ENCODE measurements around the gene NATD1. TPM values are rescaled to one million over a fixed set of nuclear protein-coding genes. Genes with fewer than 3 reads are reported as not detected.
"Not testable (repeated sequence)": the region's sequence is repeated elsewhere in the genome, so short reads cannot be mapped to it uniquely, and the experiment has no call there.

Gene NATD1
- total RNA-seq, 1 donor from 2014 or later = 1.6 TPM

DNA sequence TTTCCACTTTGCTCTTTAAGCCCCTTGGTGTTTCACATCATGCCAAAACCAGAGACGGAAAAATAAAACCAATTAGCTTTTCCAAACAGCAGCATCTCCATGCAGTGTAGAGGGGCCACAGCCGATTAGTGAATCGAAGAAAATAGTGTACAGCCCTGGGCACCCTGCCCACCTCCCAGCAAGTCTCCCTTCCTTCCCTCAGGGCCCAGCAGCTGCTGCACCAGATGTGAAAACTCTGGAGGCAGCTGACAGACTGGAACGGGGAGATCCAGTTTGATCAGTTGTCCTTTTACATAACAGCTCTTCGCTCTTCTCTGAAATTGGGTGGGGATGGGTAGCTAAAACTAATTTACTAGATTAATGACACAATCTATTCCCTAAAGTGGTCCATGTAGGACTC, 58.5 kb downstream of the NATD1 start:
- Mint-ChIP-seq H3K27ac (no peak overlapping the region), H3K4me1 (ENCODE audit: low read depth) (peaks cover 2% of the 10 kb centered on the region)
- intact Hi-C loops (cut with micrococcal nuclease) = no loop called here

DNA sequence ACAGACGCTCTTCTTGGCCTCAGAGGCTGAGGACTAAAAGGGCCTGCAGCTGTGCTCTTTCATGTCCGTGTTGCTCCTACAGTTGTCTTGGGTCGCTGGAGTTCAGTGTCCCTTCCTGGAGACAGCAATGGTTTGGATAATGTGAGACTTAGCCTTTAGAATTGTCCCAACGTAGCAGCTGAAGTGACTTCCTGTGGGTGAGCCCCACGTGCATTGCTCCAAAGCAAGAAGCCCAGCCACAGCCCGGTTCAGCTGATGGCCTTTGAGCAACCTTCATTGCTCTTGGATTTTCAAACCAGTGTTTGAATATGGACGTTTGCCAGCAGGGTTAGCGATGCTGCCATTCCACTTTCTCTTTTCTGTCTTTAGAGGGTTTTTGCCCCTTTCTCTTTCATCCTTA, 59.0 kb downstream of the NATD1 start:
- Mint-ChIP-seq H3K27me3 (ENCODE audit: low read depth) (no peaks in the 10 kb centered on the region), H3K27ac (no peak overlapping the region), H3K36me3 (ENCODE audit: low read depth) (peaks cover 37% of the 10 kb centered on the region), H3K4me3 (ENCODE audit: low read depth) (no peak overlapping the region), H3K4me1 (ENCODE audit: low read depth) (peaks cover 2% of the 10 kb centered on the region), H3K9me3 (no peaks in the 10 kb centered on the region)
- DNase-seq (ENCODE audit: low spot score) = no peak
- intact Hi-C loops (cut with micrococcal nuclease) = no loop called here

More for the DNA sequence above, 58.5 kb downstream of the NATD1 start:
- peaks cover 37% of the 10 kb centered on the region for H3K36me3 Mint-ChIP-seq (ENCODE audit: low read depth)
- H3K9me3 Mint-ChIP-seq = no peaks in the 10 kb centered on the region
- no peak for DNase-seq (ENCODE audit: low spot score)
- H3K27me3 Mint-ChIP-seq (ENCODE audit: low read depth) = no peaks in the 10 kb centered on the region
- H3K4me3 Mint-ChIP-seq (ENCODE audit: low read depth) = no peak overlapping the region

DNA sequence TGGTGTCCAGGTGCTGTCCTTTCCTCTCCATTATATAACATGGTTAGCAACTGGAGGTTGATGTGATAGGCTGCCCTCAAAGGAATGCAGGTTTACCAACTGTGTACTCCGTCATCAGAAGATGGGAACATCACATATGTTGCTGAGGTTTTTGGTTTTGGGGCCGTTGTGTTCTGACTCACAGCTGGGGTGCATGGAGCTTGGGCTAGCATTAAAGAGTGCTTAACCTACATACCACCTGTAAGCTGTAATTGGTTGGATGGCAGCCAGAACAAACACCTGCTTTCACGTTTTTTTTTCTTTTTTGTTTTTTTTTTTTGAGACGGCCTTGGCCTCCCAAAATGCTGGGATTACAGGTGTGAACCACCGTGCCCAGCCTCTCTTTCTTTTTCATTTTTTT, 60.2 kb downstream of the NATD1 start:
- no peak for DNase-seq (ENCODE audit: low spot score)
- intact Hi-C loops (cut with micrococcal nuclease) = no loop called here
- Mint-ChIP-seq H3K4me1 (ENCODE audit: low read depth) (peaks cover 2% of the 10 kb centered on the region), H3K27me3 (ENCODE audit: low read depth) (no peaks in the 10 kb centered on the region), H3K36me3 (ENCODE audit: low read depth) (peaks cover 29% of the 10 kb centered on the region), H3K4me3 (ENCODE audit: low read depth) (no peak overlapping the region), H3K27ac (no peak overlapping the region), H3K9me3 (no peaks in the 10 kb centered on the region)

DNA sequence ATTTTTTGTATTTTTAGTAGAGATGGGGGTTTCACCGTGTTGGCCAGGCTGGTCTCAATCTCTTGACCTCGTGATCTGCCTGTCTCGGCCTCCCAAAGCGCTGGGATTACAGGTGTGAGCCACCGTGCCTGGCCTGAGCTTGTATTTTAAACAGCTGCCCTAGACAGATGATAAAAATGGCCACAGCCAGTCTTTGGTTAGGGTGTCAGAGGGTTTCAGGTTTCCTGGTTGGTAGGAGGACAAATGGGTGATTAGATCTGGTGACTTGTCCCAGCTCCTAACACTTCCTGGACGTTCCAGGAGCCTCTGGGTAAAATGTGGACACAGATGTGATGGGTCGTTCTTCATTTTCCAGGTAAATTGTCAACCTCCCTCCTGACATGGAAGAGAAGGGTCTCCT, 60.8 kb downstream of the NATD1 start:
- intact Hi-C loops (cut with micrococcal nuclease) = not testable (repeated sequence)

DNA sequence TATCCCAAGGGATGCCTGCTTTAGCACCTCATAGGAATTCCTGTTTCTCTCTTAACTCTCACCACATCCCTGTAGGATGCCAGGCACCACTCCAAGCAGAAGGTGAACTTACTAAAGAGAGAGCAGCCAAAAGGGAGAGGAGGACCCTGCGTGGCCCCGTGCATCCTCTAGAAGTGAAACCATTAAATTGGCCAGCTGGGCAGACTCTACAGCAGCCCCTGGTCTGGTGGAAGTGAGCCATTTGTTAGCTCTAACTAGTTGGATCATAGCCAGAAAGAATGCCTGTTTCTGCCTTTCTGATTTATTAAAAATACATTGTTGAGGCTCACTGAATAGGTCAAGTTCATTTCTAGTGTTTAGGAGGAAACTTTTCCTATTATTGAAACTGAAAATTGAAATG, 61.5 kb downstream of the NATD1 start:
- no peak for DNase-seq (ENCODE audit: low spot score)
- no peaks in the 10 kb centered on the region for H3K27me3 Mint-ChIP-seq (ENCODE audit: low read depth)
- intact Hi-C loops (cut with micrococcal nuclease) = no loop called here
- no peak overlapping the region for H3K27ac Mint-ChIP-seq
- no peaks in the 10 kb centered on the region for H3K9me3 Mint-ChIP-seq
- peaks cover 2% of the 10 kb centered on the region for H3K4me1 Mint-ChIP-seq (ENCODE audit: low read depth)
- H3K36me3 Mint-ChIP-seq (ENCODE audit: low read depth) = peaks cover 17% of the 10 kb centered on the region
- no peak overlapping the region for H3K4me3 Mint-ChIP-seq (ENCODE audit: low read depth)

More for the DNA sequence above, 60.8 kb downstream of the NATD1 start:
- H3K27me3 Mint-ChIP-seq (ENCODE audit: low read depth); H3K4me3 Mint-ChIP-seq (ENCODE audit: low read depth); H3K9me3 Mint-ChIP-seq; DNase-seq (ENCODE audit: low spot score); H3K4me1 Mint-ChIP-seq (ENCODE audit: low read depth); H3K27ac Mint-ChIP-seq: not testable (repeated sequence)
- H3K36me3 Mint-ChIP-seq (ENCODE audit: low read depth) = peaks cover 23% of the 10 kb centered on the region

DNA sequence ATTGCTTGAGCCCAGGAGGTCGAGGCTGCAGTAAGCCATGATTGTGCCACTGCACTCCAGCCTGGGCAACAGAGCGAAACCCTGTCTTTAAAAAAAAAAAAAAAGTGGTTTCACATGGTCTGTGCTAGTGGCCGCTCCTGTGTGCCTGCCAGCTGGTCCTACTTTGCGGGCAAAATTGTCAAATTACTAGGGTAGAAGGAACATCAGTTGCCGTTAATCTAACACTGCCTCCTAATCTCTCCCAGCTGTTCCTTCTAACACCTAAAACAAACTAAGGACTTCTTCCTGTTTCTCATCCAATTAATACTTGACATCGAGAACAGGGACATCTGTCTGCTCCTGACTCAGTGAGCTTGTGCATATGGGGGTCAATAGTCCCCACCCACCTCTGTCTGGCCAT, 63.1 kb downstream of the NATD1 start:
- Mint-ChIP-seq H3K36me3 (ENCODE audit: low read depth) (peaks cover 19% of the 10 kb centered on the region), H3K27ac (no peak overlapping the region), H3K4me1 (ENCODE audit: low read depth) (peaks cover 2% of the 10 kb centered on the region), H3K4me3 (ENCODE audit: low read depth) (no peak overlapping the region), H3K27me3 (ENCODE audit: low read depth) (no peaks in the 10 kb centered on the region), H3K9me3 (no peaks in the 10 kb centered on the region)
- intact Hi-C loops (cut with micrococcal nuclease) = no loop called here
- no peak for DNase-seq (ENCODE audit: low spot score)

DNA sequence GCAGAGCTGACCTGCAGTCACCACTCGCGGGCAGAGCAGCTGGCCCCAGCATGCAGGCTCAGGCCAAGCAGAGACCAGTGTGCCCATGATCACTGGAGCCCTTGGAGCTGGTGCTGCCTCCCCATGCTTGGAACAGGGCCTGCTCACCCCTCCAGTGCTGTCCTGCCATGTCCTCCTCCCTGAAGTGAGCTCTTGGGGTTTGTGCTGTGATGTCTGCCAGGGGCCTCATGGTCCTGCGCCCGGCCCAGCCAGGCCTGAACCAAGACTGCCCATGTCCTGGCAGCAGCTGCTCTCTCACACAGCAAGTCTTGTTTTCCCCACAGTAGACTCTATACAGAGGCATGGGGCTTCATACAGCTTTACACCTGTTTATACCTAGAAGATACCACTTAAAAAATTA, 63.8 kb downstream of the NATD1 start:
- H3K4me3 Mint-ChIP-seq (ENCODE audit: low read depth) = no peak overlapping the region
- intact Hi-C loops (cut with micrococcal nuclease) = no loop called here
- no peak overlapping the region for H3K27ac Mint-ChIP-seq
- H3K27me3 Mint-ChIP-seq (ENCODE audit: low read depth) = no peaks in the 10 kb centered on the region
- no peaks in the 10 kb centered on the region for H3K9me3 Mint-ChIP-seq
- DNase-seq (ENCODE audit: low spot score) = no peak
- peaks cover 23% of the 10 kb centered on the region for H3K36me3 Mint-ChIP-seq (ENCODE audit: low read depth)
- peaks cover 2% of the 10 kb centered on the region for H3K4me1 Mint-ChIP-seq (ENCODE audit: low read depth)

Other genes with a start within 250 kb of the NATD1 start
- gene USP22, start 210.4 kb downstream of the NATD1 start, total RNA-seq = 147 and 167 TPM in 2 replicates
- 17.7 and 19.4 TPM in 2 replicates for gene DHRS7B, start 126.4 kb downstream of the NATD1 start, total RNA-seq
- gene TMEM11, start 39.2 kb downstream of the NATD1 start, total RNA-seq = 27.1 and 30.5 TPM in 2 replicates
- 149 and 157 TPM in 2 replicates for gene MAP2K3, start 31.3 kb upstream of the NATD1 start, total RNA-seq
- not detected in 2 replicates for gene KCNJ12, start 122.9 kb upstream of the NATD1 start, total RNA-seq